HL-60 (cell line): ENCODE results near the gene LRP5.

Source experiments
- DNase-seq, 2 experiments: peaks; one replicate each; pipeline ENCODE4 v3.0.0-alpha.2; 2010 to 2020; ENCODE audit warnings: low read depth in 1 of 2, low spot score in 1 of 2
- H3K27ac ChIP-seq: fragments of 250-450 bp; sonication (Bioruptor Pico); replicated peaks from 2 replicates; pipeline ENCODE4 v1.5.1; 2020; ENCODE audit warnings: mild to moderate bottlenecking, moderate library complexity
- H3K27me3 ChIP-seq: fragments of 250-450 bp; sonication (Bioruptor Pico); 2 replicates; pipeline ENCODE4 v1.5.1; 2021; ENCODE audit warnings: mild to moderate bottlenecking, moderate library complexity; ENCODE audit not compliant: insufficient read depth, poor library complexity, severe bottlenecking
- H3K4me3 ChIP-seq: replicated peaks from 2 replicates; pipeline ENCODE4 v1.5.1; 2011; ENCODE audit warnings: mild to moderate bottlenecking, control low read depth, low read length; ENCODE audit not compliant: insufficient read depth
- GABPA ChIP-seq: IDR thresholded peaks from 2 replicates; pipeline ENCODE4 v1.6.1; 2012; ENCODE audit warnings: low read depth
- POLR2AphosphoS5 ChIP-seq: IDR thresholded peaks from 2 replicates; pipeline ENCODE4 v1.6.1; 2012; ENCODE audit warnings: low read depth
- REST ChIP-seq: IDR thresholded peaks from 2 replicates; pipeline ENCODE4 v1.6.1; 2012; ENCODE audit warnings: low read depth; ENCODE audit not compliant: insufficient replicate concordance
- SPI1 ChIP-seq: IDR thresholded peaks from 2 replicates; pipeline ENCODE4 v1.6.1; 2012; ENCODE audit warnings: low read depth, mild to moderate bottlenecking, borderline replicate concordance
- TF ChIP-seq, protein P1 (sequence below): IDR thresholded peaks from one replicate; pipeline ENCODE4 v1.5.1; 2011; ENCODE audit warnings: low read length, control low read depth, inconsistent platforms; ENCODE audit not compliant: insufficient read depth

Gene LRP5

DNA sequence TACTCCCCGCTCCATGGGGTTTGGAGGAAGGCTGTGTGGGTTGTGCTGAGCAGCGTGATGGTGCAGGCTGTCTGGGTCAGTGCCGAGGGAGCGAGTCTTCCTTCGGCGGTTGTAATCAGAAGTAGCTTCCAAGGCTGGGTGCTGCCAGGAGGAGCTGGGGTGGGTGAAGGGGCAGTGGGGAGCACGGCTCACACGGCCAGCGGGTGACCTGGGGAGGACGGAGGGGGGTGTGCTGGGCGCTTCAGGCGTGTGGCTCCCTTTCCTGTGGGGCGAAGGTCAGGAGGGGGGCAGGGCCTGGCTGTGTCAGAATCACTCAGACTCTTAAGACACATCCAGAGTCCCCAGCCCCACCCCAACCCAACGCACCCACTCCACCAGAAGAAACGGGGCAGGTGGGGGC, 60.2 kb downstream of the LRP5 start:
- no peaks in the 10 kb centered on the region for H3K27me3 ChIP-seq
- no peak overlapping the region for H3K4me3 ChIP-seq
- no peak overlapping the region for H3K27ac ChIP-seq
- no peak for DNase-seq
- TF ChIP-seq, protein P1, sequence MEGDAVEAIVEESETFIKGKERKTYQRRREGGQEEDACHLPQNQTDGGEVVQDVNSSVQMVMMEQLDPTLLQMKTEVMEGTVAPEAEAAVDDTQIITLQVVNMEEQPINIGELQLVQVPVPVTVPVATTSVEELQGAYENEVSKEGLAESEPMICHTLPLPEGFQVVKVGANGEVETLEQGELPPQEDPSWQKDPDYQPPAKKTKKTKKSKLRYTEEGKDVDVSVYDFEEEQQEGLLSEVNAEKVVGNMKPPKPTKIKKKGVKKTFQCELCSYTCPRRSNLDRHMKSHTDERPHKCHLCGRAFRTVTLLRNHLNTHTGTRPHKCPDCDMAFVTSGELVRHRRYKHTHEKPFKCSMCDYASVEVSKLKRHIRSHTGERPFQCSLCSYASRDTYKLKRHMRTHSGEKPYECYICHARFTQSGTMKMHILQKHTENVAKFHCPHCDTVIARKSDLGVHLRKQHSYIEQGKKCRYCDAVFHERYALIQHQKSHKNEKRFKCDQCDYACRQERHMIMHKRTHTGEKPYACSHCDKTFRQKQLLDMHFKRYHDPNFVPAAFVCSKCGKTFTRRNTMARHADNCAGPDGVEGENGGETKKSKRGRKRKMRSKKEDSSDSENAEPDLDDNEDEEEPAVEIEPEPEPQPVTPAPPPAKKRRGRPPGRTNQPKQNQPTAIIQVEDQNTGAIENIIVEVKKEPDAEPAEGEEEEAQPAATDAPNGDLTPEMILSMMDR, result no peak
- no peak for TF ChIP-seq GABPA
- no peak for TF ChIP-seq SPI1
- TF ChIP-seq POLR2AphosphoS5, result no peak
- no peak for TF ChIP-seq REST

- no peak for DNase-seq
- no peak for TF ChIP-seq GABPA
- TF ChIP-seq REST, result no peak
- TF ChIP-seq, protein P1, result no peak
- TF ChIP-seq POLR2AphosphoS5, result no peak
- no peak for TF ChIP-seq SPI1
- no peak overlapping the region for H3K4me3 ChIP-seq
- no peaks in the 10 kb centered on the region for H3K27me3 ChIP-seq
- no peak overlapping the region for H3K27ac ChIP-seq
Measured at GRCh38 chr11:68373189-68373814, 60.9 kb downstream of the LRP5 start.

GRCh38 chr11:68373815-68374501, 61.6 kb downstream of the LRP5 start:
- Histone ChIP-seq H3K4me3 (no peak overlapping the region), H3K27me3 (no peaks in the 10 kb centered on the region), H3K27ac (no peak overlapping the region)
- DNase-seq, result no peak
- TF ChIP-seq SPI1 (no peak), POLR2AphosphoS5 (no peak), REST (no peak), GABPA (no peak)
- TF ChIP-seq, protein P1, result no peak
